HG03280 (cell line): ENCODE data around the gene HP1BP3.
A peak's percentile ranks its signal among the peaks of the same experiment; 100 is the strongest.
"Not testable (repeated sequence)": the region's sequence is repeated elsewhere in the genome, so short reads cannot be mapped to it uniquely, and the experiment has no call there.

ENCODE experiments used
- ATAC-seq: cut with Tn5 transposase; IDR thresholded peaks from one replicate; pipeline ENCODE4 v1.9.1; 2021; ENCODE audit warnings: mild to moderate bottlenecking, moderate library complexity; ENCODE audit not compliant: unreplicated experiment

The HP1BP3 gene

DNA sequence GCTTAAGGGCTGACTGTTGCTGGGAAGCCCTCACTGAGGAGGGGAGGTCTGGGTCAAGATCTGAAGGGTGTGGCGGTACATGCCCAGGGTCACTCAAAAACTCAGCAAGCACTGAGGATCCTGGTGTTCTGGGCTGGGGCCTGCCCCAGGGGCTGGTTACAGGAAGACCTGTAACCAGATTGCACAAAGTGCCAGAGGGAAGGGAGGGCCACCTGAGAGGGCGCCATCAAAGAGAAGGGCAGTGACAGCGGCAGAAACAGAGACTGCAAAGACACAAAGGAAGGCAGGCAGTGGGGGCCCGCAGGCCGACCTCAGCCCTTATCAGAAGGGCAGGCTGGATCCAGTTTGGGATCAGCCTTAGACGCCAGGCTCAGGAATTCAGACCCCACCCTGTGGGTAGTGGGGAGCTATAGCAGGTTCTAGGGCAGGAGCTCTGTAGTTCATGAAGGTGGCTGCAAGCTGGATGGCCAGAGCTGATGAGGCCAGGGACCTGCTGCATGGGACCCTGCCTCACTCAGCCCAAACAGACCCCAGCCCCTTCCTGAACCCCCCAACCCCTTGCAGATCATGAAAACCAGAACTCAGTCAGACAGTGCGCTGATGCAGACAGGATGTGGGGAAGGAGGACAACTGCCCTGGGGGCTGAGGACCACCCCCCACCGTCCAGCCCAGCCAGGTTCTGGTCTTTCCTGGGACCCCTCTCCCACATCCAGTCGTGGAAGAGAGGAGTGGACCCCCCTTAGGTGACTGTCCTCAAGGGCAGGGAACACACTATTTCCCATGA lies 58.5 kb downstream of the HP1BP3 start:
- ATAC-seq: no peak

GRCh38 chr1:20727746-20728316 lies 59.3 kb downstream of the HP1BP3 start:
- no peak for ATAC-seq

DNA sequence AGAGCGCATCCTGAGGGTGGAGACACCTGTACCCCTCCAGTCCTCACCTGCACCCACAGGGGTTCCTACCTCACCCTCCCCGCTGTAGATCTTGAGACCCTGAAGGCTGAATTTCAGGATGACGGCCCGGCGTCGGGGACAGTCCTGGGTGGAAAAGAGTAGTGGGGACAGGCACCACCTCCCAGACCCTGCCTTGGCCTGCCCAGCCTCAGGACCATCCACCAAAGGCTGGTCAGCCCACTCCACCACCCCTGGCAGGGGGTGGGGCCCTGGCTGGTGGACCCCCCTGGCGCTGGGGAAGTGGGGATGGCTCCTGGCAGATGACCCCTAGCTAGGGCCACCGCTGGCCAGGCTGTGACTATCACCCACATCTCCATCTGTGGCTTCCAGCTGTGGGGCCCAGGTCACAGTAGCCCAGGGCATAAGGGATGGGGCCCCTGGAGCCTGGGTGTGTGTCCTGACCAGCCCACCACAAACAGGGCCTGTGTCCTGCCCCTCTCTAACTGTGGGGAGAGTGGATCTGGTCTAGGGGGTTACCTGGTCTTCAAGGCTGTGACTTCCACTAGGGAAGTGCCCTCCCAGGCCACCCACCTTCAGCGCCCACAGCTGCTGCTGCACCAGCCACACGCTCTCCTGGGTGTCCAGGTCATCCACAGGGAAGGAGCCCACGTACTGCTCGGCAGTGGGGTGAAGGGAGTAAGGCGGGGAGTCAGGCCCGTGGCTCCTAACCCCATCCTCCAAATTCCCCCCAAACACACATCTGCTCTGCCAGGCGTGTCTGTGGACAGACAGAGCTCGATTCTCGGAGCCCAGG lies 60.0 kb downstream of the HP1BP3 start:
- ATAC-seq: no peak

DNA sequence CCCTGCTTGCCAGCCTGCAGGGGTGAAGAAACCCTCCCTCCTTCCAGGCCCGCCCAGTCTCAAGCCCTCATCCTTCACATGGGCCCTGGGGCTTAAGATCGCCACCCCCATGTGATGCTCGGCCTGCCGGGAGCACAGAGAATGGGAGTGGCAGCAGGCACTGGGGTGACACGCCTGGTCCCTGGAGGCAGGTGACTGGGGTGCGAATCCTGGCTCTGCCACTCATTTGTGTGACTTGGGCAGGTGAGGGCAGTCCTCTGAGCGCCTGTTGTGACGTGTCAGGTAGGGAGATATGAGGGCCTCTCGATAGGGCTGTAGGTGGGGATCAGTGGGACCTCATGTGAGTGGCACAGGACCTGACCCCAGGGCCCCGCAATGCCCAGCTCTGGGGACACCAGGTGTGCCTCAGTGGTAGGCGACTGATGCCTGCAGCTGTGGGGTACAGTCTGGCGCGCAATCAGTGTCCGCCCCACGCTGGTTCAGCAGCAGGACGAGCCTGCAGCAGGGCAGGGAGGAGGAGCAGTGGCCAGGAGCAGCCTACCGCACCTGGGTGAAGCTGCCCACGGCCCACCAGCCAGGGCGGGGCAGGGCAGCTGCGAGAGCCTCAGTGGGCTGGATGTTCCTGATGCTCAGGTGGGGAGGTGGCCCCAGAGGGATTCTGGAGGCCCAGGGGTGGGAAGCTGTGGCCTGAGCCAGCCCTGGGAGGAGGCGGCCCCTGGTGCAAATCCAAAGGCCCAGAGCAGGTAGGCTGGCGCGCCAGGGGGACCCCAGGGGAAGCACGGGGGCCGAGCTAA lies 60.8 kb downstream of the HP1BP3 start:
- no peak for ATAC-seq

DNA sequence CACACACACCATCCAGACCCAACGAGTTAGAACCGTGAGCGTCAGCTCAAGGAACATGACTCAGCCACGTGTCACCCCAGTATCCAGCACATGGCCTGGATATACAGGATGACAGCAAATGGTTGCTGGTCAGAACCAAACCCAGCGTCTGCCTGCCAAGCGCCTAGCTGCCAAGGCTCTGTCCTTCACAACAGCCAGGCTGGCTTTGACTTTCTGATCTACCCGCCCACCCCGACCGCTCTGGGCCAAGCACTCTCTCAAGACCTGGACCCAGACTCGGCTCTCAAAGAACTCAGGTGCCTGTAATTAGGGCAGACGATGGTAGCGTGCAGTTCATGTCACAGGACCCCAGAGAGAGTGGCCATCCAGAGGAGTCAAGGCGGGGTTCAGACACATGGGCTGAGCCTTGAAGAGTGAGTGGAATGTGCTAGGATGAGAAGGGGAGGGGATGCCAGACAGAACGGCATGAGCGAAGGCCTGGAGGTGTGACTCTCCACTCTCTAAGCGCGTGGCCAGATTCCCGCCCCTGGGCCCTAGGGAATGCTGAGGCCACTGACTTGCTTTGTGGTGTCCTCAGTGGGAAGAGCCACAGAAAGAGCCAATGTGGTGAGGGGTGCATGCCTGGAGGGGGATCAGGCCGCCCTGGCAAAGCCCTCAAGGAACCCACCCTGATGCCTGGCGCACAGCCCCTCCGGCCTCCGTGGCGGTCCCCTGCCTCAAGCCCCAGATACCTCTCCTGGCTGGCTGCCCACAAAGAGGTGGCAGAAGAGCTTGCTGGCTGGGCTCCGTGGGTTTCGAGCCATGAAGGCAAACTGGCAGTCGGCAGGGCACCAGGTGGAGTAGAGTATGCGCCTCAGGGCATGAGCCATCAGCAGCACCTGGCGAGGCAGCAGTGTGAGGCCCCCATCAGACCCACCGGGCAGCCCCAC lies 61.7 kb downstream of the HP1BP3 start:
- ATAC-seq: no peak

DNA sequence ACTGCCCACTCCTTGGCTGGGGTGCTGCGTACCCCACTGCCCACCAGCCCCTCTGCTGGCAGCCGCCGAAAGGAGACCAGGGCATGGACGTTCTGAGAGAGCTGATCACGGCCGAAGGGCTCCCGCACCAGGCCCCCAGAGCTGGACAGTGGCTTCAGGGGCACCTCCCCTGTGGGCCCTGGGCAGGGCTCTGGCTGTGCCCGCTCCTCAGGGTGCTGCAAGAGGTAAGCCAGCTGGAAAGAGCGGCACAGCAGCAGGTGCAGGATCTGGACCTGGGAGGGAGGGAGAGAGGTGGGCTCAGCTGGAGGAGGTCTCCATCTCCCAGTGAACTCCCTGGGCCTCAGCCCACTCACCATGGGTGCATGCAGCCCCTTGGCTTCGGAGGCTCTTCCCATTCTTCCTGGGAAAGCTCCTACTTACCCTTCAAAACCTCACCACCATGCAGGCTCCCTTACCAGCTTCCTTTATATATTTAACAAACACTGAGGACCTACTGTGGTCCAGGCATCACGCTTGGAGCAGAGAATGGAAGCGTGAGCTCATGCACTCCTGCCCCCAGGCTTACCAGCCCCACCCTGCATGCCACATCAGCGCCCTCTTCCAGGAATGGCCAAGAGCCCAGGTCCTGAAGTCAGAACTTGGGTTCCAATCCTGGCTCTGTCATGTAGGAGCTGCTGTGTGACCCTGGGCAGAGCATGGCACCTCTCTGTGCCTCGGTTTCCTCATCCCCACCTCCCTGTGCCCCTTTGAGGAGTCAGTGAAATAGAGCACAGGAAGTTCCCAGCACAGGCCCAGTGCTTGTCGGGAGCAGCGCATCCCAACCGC lies 62.5 kb downstream of the HP1BP3 start:
- ATAC-seq: no peak

- ATAC-seq: no peak
These were observed 63.4 kb downstream of the HP1BP3 start for GRCh38 chr1:20723537-20724363.

DNA sequence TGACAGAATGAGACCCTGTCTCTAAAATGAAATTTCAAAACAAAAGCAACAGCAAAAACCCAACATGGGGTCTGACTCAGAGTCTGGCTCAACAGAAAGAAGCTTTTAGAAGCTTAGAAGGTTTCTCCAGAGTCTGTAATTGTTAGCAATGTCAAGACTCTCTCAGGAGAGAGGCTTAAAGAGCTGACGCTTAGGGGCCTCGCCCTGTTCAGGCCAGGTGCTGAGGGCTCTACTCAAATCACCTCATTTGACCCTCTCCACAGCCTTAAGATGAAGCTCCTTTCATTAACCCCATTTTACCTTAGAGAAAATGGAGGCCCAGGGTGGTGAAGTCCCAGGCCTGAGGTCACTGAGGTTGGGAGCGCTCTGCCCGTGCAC lies 64.0 kb downstream of the HP1BP3 start:
- ATAC-seq: no peak

DNA sequence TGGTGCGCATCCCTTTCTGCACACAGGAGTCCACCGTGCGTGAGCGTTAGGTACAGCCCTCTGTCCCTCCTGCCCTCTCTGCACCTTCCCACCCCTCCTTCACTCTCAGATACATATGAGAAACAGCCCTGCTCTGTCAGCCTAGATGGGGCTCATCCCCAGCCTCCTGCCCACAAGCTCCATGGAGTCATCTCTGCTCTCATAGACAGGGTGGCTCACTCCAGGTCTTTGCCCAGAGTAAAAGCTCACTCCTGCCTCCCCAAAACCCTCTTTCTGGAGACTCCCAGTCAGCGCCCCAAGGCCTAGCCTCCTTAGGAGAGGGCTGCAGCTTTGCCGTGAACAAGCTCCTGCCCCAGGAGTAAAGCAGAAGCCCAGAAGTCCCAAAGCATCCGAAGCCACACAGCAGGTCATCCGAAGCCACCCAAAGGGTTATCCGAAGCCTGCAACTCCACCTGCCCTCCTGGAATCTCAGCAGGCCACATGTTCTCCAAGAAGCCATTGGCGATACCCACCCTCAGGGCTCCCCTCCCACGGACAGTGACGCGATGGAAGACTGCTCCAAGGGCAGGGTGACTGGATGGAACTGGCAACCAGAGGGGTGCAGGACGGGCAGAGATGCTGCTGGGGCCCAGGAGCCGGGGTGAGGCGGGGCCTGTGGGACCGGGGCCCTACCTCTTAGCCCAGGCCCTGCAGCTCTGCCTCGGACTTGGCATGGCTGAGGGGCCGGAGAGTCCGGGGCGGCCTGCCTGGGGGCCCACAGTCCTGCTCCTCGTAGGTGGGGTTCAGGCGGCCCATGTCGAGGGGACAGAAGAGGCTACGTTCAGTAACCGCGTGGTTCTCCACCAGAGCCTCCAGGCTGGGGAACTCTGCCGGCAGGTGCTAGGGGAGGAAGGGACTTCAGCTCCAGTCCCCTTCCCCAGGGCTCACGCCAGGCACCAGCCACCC lies 65.7 kb downstream of the HP1BP3 start:
- ATAC-seq: no peak

DNA sequence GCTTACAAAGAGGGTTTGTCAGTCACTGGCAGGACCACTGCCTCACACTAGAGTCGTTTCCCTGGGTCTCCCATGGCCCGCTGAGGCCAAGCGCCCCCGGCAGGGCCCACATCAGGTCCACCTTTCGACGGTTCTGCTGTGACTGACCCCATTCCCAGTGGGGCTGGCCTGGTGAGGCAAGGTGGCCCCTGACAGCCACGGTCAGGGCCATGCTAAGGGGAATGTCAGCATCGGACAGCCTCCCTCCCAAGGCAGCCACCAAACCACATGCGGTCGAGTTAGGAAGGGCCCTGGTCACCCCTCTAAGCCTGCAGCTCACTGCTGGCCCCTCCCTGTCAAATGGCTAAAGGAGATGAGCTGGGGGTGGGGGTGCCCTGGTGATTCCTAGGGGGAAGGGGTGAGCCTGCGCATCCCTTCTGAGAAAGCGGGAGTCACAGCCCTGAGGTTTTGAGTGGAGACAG lies 66.4 kb downstream of the HP1BP3 start:
- ATAC-seq: no peak

DNA sequence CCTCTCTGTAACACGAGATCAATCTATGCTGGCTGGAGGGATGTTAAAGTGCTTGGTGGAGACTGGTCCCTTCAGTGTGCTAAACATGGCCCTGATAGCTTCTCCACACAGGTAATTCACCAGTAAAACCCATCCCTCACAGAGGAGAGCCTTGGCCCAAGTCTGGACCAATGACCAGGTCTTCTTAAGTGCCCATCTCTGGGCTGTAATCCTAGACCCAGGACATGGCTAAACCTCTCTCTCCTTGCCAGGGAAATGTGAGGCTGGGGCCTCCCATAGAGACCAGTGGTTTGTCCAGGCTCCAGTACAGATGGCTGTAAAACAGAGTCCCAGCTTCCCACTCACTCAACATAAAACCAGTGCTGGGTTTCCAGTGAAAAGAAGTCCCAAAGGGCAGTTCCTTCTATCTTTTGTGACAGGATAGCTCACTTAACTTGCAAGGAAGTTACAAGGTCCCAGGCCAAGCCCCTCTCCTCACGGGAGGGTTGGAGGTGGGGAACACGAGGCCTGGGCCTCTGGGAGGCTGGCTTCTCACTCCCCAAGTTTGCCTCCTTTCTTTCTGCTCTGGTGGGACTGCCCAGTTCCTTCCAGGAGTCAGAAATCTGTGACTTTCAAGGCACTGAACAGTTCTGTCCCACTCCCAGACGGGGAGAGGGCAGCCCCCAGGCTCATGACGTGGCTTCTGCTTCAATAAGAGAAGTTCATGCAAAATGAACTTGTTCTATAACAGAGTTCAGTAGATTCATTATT lies 67.1 kb downstream of the HP1BP3 start:
- no peak for ATAC-seq

- no peak for ATAC-seq
These were observed 67.8 kb downstream of the HP1BP3 start for GRCh38 chr1:20719261-20719660.

DNA sequence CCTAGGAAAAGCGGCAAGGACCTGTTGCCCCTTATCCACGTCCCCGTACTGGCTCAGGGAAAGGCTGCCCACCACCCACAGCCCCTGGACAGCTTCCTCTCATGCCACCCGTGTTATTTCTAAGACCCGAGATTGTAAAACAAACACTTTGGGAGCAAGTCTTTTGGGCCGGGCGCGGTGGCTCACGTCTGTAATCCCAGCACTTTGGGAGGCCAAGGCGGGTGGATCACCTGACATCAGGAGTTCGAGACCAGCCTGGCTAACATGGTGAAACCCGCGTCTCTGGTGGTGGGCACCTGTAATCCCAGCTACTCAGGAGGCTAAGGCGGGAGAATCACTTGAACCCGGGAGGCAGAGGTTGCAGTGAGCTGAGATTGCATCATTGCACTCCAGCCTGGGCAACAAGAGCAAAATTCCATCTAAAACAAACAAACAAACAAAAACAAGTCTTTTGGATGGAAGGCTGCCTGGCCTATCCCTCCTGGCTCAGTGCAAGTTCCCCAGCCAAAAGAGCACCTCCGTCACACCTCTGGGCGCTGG lies 68.7 kb downstream of the HP1BP3 start:
- ATAC-seq: not testable (repeated sequence)

- peak; percentile 53 for ATAC-seq
These were observed 69.4 kb downstream of the HP1BP3 start, which contains the start of gene KIF17 for GRCh38 chr1:20717452-20718342. Gene KIF17, minus strand, starts transcription at chr1:20718007. Its CDS starts 301 bp downstream, at chr1:20717706.

- ATAC-seq: no peak
These were observed 70.9 kb downstream of the HP1BP3 start for GRCh38 chr1:20716232-20716631.
